IPS-11a (cell line): ENCODE data around the gene ABCB9.
"Not testable (repeated sequence)": the region's sequence is repeated elsewhere in the genome, so short reads cannot be mapped to it uniquely, and the experiment has no call there.

Experiments
- H3K4me3 ChIP-seq: one replicate; pipeline ENCODE4 v1.5.1; 2013; ENCODE audit warnings: low read depth, low read length, control low read depth

Gene ABCB9

DNA sequence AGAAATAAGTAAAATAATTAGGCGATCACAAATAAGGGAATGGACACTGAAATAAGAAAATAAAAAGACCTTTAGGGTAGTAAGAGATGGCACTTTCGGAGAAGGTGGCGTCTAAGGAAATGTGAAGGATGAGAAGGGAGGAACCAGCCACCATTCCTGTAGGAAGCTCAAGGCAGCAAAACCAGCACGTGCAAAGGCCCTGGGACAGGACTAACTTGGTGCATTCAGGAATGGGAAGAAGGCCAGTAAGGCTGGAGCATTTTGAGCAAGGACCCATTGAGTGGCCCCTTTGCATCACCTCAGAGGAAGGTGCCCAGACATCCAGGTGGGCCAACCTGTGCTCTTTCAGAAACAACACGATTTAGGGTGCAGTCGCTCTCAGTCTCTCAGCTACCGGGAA, 69.6 kb downstream of the ABCB9 start:
- H3K4me3 ChIP-seq: no peak overlapping the region

DNA sequence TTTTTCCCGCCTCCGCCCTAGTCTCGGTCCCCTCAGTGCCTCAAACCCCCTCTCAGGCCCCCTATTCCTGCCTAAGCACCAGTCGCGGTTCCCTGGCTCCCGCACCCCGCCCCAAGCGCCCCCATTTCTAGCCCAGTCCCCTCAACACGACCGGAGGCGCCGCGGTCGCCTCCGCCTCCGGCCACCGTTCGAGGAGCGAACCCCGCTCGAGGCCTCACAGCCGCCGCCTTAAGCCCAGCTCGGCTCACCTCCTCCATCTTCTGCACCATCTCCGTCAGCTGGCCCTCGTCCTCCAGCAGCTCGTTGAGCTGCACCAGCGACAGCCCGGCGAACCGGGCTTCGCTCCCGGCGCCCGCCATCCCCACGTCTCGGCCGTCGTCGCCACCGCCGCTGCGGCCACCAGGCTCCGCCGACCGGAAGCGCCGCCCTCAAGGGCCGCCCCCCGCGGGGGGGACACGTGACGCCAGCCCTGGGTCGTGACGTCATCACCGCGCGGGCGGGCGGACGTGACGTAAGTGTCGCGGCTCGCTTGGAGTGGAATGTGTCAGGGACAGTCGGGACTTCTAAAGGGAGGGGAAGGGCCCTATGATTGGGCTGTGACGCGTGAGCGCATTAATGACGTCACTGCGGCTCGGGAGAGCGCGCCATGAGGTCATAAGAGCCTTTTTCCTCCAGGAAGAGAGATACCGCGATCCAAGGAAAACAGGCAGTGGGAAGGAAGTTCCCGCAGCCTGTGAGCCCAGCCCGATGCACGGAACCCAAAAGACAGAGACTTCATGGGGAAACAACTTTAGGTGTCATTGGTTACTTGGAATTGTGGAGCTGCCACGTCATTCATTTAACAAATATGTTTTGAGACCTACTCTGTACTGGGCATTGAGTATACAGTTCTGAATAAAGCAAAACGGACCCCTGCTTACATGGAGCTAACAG, 70.3 kb downstream of the ABCB9 start, which contains the start of gene VPS37B:
Gene VPS37B (minus strand): TSS at position 421 of the 933 bp plus-strand sequence. CDS start 62 bp downstream, at position 359.
- peak within 1 kb of the TSS; percentile 70 for H3K4me3 ChIP-seq

DNA sequence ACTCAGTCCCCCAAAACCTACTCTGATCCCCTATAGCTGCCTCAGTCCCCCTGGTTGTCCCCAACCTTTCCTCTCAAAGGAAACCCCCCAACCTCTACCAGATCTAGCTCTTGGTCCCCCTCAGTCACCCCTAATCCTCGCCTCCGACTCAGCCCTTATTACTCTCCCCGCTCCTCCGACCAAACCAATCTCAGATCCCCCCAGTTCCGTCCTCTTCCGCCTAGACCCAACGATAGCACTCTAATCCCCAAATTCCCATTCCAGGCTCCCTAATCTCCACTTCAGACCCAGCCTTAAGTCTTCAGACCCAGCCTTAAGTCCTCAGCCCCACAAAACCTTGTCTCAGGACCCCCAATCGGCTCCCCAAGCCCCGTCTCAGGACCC, 71.0 kb downstream of the ABCB9 start:
- peak overlapping the region; percentile 70 for H3K4me3 ChIP-seq

DNA sequence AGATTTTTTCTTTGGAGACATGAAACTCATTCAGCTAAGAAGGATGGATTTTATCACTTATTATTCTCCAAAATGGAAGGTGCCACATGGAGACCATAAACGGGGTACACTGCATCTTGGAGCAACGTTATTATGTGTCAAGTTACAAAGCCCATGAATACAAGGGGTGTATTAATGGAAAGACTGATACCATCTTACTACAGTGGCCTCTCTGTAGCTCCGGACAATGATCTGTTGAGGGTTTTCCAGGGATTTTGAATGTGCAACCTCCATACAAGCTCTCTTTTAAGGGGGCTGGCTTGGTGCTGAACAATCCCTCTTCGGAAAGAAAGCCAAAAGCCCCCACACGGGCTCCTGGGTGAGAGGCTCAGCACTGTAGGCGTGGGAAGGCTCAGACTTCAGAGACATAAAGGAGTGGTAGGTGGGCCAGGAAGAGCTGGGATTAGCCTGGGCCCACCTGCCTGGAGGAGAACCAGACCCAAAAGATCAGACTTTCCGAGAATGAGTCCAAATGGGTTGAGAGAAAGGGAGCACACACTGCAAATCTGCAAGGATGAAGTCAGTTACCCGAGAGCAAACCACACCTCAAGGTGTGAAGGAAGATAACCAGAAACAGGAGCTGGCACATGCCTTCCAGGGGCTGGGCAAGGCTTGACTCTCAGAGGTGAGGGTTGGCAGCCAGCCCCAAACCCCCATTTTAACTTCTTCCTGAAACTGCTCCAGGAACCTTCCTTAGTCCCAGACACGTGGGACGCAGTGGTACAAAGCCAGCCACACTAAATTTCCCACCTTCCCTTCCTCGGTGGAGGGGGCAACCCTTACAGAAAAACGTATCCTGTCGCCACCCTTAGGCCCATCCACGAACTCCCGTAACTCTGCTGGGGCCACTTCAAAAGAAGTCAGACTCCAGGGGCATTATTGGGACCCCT, 71.8 kb downstream of the ABCB9 start:
- peak overlapping the region; percentile 70 for H3K4me3 ChIP-seq

DNA sequence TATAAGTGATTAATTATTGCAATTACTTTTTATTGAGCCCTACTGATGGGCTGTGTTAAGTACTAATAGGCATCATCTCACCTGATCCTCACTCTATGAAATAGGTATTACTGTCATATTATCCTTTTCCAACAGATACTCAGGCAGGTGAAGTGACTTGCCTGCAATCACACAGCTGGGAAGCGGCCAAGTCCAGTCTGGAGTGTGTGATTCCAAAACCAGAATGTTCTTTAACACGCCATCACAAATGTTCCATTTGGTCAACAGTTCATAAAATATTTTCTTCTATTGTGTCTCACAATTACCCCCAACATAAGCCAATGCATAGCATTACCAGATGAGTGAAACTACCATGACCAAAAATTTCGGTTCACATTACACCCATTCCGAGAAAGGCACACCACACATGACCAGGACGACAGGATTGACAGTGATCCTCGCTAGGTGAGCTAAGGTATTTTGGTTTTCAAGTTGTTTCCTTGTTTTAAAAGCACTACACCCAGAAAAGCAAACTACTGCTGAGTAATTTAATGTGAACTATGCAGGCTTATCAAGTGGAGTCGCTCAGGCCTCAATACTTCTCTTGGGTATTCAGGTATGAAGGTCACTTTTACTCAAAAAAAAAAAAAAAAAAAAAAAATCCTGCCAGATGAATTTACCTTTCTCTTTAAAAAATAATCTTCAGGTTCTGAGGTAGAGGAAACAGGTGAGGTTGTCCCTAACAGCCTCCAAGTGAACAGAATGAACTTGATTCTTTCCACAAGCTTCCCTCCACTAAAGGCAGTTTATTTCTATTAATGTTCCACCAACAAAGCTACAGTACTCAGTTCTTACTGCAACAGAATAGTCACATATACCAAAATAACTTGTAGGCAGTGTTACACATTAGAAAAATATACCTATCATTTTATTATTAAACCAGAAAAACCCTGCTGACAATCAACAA, 72.8 kb downstream of the ABCB9 start:
- H3K4me3 ChIP-seq: no peak overlapping the region

DNA sequence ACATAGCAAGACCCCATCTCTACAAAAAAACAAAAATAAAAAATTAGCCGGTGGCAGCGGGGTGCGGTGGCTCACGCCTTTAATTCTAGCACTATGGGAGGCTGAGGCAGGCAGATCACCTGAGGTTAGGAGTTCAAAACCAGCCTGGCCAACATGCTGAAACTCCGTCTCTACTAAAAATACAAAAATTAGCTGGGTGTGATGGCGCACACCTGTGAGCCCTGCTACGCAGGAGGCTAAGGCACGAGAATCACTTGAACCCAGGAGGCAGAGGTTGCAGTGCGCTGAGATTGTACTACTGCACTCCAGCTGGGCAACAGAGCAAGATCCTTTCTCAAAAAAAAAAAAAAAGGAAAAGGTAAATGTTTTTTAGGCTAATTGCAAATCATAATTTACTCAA, 73.5 kb downstream of the ABCB9 start:
- H3K4me3 ChIP-seq: not testable (repeated sequence)

DNA sequence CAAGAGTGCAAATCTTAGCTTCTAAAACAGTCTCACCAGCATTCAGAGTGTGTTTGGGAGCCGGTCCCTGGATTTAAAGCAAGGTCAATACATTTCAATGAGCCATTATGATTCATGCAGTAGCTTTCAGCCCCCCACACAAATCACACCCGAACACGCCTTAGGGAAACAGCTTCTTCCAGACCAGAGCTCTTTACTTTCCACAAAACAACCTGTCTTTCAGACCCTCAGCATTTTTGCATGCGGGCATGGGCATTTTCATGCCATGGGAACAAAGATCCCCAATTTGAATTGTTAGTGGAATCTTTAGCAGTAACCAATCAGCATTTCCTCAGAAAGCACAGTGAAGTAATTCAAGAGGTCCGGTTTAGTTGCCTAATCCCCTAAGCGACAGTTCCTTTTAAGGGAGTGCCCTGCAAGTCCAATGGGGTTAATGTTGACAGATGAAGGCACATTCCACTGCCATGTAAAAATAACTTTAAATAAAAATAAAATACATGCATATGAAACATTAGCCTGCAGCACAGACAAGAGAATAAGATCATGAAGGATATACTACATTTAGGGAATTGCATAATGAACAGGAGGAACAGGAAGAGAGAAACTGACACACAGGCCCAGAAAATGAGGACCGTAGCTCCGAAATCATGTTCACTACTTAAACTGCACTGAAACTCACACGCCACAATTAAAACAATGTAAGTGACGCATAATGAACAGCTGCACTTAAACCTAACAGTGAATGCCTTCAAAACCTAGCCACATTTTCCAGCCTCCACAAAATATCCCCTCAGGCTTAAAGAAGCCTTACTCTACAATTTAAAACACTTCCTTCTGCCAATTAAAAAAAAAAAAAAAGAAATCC, 74.4 kb downstream of the ABCB9 start:
- H3K4me3 ChIP-seq: no peak overlapping the region

DNA sequence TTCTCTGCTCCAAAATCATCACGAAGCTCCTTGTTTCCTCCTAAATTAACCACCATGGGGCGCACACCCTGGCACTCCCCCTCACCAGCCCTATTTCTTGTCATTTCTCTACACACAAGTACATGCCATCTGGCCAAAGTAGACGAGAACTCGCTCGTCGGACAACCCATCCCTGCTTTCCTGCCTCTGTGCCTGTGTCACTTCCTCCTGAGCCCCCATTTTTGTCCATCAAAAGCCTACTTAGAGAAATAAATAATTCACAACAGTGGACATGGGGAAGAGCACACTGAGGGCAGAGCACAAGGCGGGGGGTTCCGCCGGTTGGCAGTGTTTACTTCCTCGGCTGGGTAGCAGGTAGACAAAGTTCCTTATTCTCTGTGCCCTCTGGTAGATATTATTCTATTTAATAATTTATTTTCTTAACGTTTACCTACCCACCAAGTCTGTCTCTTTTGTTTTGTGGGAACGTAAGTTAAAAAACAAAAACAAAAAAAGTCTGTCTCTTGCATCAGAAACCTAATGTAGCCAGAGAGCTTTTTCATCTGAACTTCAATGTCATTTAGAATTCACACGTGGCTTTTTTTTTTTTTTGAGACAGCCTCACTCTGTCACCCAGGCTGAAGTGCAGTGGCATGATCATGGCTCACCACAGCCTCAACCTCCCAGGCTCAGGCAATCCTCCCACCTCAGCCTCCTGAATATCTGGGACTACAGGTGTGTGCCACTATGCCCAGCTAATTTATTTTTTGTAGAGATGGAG, 76.3 kb downstream of the ABCB9 start:
- H3K4me3 ChIP-seq: no peak overlapping the region

DNA sequence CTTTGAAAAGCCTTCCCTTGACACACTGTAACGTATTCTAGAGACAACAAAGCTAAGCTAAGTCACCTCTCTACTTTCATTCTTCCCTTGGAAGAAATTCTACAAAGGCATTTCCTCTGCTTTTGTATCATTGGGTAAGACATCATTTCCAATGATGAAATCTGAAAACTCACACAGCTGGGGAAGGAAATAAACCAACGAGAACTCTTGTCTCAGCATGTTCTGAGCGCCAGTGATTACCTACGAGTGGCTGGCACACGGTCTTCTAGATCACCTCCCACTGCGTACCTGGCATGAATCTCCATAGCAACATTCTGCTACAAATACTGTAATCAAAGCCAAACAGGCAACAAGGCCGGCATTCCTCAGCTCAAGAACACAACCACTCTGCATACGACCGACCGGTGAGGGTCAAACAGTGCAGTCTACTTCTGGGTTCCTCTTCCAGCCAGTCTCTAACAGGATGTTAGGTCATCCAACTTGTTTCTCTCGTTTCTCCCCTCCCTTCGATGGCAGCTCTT, 78.0 kb downstream of the ABCB9 start:
- H3K4me3 ChIP-seq: no peak overlapping the region

DNA sequence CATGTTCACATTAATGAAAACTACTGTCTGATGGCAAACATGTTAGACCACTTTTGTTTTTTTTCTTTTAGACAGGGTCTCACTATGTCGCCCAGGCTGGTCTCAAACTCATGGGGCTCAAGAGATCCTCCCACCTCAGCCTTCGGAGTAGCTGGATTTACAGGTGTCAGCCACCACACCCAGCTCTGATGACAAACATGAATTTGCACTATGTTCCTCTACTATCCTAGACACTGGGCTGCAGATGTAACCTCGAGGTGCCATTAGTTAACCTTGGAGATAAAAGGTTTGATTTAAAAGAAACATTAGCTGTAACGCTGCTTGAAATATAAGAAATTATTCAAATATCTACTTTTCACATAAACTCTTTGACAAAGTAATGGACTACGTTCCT, 78.4 kb downstream of the ABCB9 start:
- H3K4me3 ChIP-seq: no peak overlapping the region

DNA sequence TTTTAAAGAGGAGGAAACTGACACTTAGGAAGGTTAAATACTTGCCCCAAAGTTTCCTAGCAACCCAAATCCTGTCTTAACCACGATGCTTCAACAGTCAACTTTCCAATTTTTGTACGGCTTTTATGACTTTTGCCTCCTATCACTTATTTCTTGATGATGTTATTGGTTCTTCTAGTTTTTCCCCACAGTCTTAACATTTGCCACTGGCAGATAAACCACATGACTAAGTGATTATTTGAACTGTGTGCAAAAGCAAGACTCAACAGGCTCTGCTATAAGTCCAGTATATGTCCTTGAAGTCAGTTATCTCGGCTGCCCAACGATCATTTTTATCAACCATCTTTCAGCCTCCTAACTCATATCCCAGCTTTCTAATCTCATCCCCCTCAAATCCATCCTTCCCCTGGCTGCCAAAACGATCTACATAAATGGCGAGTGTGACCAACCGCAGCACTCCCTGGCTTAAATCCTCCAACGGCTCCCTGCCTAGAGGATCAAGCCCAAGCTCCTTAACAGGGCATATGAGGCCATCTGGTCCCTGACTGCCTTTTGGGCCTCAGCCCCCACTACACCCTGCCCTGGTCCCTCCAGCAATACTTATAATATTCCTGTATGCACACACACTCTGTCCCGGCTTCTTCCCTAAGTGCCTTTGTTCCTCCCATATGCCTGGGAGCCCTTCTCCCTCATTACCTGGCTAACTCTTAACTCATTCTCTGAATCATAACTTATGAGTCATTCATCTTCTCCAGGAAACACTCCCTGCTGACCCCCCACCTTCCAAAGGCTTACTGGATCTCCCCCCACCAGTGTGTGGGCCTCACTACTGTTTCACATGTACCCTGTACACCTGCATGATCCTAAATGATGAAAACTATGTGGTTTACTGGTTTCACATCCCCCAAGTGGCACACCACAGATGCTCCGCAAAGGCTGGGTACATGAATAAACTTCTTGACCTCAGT, 79.1 kb downstream of the ABCB9 start:
- no peak overlapping the region for H3K4me3 ChIP-seq

DNA sequence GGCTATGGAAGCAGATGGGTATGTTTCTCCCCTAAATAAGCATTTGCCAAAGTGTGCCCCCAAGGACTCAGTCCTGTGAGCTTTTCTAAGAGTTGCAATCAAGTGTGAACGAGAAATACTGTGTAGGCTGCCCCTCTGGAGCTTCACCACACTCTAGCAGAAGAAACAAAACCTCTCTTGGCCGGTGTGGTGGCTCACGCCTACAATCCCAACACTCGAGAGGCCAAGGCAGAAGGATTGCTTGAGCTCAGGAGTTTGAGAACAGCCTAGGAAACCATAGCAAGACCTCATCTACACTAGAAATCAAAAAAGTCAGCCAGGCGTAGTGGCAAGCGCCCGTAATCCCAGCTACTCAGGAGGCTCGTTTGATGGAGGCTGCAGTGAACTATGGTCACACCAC, 80.1 kb downstream of the ABCB9 start:
- no peak overlapping the region for H3K4me3 ChIP-seq

DNA sequence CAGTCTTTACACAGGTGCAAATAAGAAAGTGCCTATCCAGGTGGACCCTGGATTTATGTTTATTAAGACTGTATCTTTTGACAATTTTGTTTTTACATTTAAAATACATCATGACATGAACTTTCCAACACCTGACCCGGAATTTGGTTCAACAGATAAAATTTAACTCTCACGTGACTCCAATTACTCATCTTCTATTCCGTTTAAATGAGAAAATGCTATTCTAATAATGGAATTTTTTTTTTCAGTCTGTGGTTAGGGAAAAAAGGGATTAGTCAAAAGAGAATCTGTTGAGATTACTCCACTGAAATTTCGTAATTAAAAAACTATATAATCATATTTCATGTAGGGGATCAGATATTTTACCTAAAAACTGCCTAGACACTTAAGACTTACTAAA, 81.4 kb downstream of the ABCB9 start:
- H3K4me3 ChIP-seq: no peak overlapping the region

DNA sequence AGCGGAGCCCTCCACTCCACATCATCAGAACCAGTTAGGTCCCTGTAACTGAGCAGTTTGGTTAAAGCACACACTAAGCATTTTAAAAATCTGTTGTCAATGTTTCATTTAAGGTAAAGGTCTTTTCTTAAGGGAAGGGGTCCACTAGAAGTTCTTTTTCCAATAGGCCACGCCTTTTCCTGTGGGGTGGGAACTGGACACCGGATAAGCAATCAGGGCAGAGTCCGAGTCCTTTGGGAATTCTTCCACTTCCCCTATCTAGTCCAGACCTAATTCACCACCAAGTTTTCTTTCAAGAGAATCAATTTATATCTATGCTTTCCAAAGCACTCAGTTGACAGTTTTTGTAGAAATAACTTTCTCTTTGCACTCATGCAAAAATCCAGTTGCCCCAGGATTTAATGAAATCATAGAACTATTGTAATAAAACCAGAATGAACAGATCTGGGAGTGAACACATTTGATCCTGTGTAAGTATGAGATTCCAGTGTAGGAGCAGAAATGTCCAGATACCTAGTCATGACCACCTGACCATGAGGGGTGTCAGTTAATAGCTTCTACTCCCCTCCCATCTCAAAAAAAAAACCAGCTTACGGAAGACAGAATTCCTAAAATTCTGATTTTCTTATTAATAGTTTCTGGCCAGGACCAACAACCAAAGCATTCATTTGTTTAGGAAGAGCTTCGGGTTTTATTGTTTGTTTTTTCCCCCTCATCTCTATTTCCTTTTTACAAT, 82.0 kb downstream of the ABCB9 start:
- no peak overlapping the region for H3K4me3 ChIP-seq

DNA sequence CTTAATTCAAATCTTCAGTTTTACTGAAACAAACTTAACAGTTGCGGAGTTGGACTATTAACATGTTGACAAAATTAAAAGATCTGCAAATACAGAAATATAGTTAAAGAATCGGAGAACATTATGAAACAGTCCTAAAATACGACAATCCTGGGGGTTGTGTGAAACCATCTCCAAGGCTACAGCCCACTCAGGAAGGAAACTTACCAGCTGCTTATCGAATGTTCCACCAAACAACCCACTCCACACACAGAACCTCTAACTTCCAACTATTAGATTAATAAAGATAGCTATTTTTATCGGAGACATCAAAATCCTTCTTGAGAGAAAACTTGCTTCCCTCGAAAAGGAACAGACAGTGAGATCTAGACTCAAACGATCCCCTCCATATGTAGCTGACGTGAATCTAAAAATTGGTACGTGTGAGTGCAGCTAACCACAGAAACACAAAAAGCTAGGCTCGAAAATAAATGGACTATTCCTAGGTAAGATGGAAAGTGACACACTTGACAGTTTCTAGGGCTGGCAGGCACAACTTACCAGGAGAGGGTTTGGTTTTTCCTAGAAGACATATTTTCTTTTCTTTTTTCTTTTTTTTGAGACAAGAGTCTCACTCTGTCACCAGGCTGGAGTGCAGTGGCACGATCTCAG, 83.2 kb downstream of the ABCB9 start:
- H3K4me3 ChIP-seq: no peak overlapping the region

DNA sequence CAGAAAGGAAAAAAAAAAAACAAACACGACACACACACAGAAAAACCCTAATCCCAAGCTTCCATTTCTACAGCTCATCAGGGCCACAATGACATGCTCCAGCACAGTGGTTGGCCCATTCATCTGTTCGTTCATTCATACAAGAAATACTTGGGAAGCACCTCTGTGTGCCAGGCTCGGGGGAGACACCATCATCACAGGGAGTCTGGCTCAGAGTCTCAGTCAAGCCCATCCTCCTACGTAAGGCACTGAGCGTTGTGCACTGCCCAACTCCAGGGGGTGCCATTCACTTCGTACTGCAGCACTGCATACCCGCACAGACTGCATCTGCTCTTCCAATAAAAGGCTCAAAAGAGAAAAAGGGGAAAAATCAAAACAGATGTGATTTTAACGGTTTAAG, 85.6 kb downstream of the ABCB9 start:
- H3K4me3 ChIP-seq: no peak overlapping the region
